ENCODE results near the gene COX7B2.

Gene COX7B2

DNA sequence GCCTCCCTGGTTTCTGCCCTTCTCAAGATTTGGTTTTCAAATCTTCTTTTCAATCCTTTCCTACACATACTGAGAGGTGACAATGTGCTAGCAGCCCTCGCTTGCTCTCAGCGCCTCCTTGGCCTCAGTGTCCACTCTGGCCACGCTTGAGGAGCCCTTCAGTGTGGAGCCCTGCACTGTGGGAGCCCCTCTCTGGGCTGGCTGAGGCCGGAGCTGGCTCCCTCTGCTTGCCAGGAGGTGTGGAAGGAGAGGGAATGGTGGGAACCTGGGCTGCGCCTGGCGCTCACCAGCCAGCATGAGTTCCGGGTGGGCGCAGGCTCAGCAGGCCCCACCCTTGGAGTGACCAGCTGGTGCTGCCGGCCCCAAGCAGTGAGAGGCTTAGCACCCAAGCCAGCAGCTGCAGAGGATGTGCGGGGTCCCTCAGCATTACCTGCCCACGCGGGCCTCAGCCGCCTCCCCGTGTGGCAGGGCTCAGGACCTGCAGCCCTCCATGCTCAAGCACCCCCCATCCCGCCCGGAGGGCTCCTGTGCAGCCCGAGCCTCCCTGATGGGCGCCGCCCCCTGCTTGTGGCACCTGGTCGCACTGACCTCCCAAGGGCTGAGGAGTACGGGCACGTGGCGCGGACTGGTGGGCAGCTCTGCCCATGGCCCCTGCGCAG is 127.5 kb downstream of the COX7B2 start:
- Histone ChIP-seq H4K20me1 (ENCODE audit: insufficient read depth, low read length) (no peaks in the 10 kb centered on the region), H3K4me1 (ENCODE audit: low read length) (peaks cover 10% of the 10 kb centered on the region), H3K4me3 (ENCODE audit: low read length) (no peak overlapping the region), H3K9ac (ENCODE audit: low read length) (no peak overlapping the region), H3K27me3 (ENCODE audit: low read depth, low read length) (no peaks in the 10 kb centered on the region), H3K4me2 (ENCODE audit: low read length) (no peak overlapping the region), H3K79me2 (ENCODE audit: low read length) (no peaks in the 10 kb centered on the region), H3K9me3 (ENCODE audit: insufficient read depth, low read length) (no peaks in the 10 kb centered on the region), H3K36me3 (replicated peaks; ENCODE audit: low read depth, low read length) (no peaks in the 10 kb centered on the region), H2AFZ (ENCODE audit: low read depth, low read length) (no peak overlapping the region), H3K27ac (ENCODE audit: low read length) (no peak overlapping the region)
- TF ChIP-seq, protein P1, sequence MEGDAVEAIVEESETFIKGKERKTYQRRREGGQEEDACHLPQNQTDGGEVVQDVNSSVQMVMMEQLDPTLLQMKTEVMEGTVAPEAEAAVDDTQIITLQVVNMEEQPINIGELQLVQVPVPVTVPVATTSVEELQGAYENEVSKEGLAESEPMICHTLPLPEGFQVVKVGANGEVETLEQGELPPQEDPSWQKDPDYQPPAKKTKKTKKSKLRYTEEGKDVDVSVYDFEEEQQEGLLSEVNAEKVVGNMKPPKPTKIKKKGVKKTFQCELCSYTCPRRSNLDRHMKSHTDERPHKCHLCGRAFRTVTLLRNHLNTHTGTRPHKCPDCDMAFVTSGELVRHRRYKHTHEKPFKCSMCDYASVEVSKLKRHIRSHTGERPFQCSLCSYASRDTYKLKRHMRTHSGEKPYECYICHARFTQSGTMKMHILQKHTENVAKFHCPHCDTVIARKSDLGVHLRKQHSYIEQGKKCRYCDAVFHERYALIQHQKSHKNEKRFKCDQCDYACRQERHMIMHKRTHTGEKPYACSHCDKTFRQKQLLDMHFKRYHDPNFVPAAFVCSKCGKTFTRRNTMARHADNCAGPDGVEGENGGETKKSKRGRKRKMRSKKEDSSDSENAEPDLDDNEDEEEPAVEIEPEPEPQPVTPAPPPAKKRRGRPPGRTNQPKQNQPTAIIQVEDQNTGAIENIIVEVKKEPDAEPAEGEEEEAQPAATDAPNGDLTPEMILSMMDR (IDR thresholded peaks at IDR 0.05; ENCODE audit: low read depth, low read length) = no peak
- TF ChIP-seq EZH2phosphoT487 (IDR thresholded peaks at IDR 0.05; ENCODE audit: low read depth) = no peak

DNA sequence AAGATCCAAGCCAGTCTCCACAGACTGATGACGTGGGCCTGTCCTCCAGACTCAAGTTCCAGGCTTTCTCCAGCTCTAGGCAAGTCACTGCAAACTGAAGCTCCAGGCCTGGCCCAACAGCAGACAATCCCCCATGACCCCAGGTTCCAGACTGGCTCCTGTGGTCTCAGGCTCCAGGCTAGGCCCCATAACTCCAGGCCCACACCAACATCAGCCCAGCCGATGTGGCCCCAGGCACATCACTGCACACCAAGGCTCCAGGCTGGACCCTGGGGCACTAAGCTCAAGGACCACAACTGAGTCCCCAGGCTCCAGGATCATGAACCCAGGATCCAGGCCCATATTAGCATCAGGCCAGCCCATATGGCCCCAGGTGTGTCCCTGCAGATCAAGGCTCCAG is 143.6 kb downstream of the COX7B2 start:
- Histone ChIP-seq H3K79me2 (ENCODE audit: low read length) (no peaks in the 10 kb centered on the region), H3K36me3 (replicated peaks; ENCODE audit: low read depth, low read length) (no peaks in the 10 kb centered on the region), H3K27ac (ENCODE audit: low read length) (no peak overlapping the region), H3K4me2 (ENCODE audit: low read length) (no peak overlapping the region), H2AFZ (ENCODE audit: low read depth, low read length) (no peak overlapping the region), H4K20me1 (ENCODE audit: insufficient read depth, low read length) (no peaks in the 10 kb centered on the region), H3K27me3 (ENCODE audit: low read depth, low read length) (no peaks in the 10 kb centered on the region), H3K4me3 (ENCODE audit: low read length) (no peak overlapping the region), H3K9me3 (ENCODE audit: insufficient read depth, low read length) (no peaks in the 10 kb centered on the region), H3K9ac (ENCODE audit: low read length) (no peak overlapping the region), H3K4me1 (ENCODE audit: low read length) (no peaks in the 10 kb centered on the region)
- TF ChIP-seq, protein P1 (IDR thresholded peaks at IDR 0.05; ENCODE audit: low read depth, low read length) = no peak

DNA sequence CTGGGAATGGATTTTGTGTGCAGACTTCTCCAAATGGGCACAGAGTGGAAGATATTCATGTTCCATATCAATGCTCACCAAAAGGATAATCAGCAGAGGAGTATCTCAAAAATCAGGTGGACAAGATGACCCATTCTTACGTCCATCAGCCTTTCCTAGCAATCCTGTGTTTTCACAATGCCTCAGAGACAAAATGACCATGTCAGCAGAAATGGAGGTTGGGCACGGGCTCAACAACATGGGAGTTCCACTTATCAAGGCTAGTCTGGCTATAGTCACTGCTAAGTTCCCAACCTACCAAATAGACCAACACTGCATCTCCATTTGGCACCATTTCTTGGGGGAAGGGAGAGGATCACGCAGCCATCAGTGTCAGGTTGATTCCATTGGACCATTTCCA is 179.0 kb downstream of the COX7B2 start:
- H2AFZ ChIP-seq (ENCODE audit: low read depth, low read length) = no peak overlapping the region
- no peak for TF ChIP-seq EZH2phosphoT487 (IDR thresholded peaks at IDR 0.05; ENCODE audit: low read depth)
- TF ChIP-seq, protein P1 (IDR thresholded peaks at IDR 0.05; ENCODE audit: low read depth, low read length) = no peak
- no peaks in the 10 kb centered on the region for H3K36me3 ChIP-seq (replicated peaks; ENCODE audit: low read depth, low read length)
- no peaks in the 10 kb centered on the region for H3K27me3 ChIP-seq (ENCODE audit: low read depth, low read length)
- H3K4me3 ChIP-seq (ENCODE audit: low read length) = no peak overlapping the region
- no peak overlapping the region for H3K4me2 ChIP-seq (ENCODE audit: low read length)
- no peaks in the 10 kb centered on the region for H3K79me2 ChIP-seq (ENCODE audit: low read length)
- H3K27ac ChIP-seq (ENCODE audit: low read length) = no peak overlapping the region
- no peaks in the 10 kb centered on the region for H3K9me3 ChIP-seq (ENCODE audit: insufficient read depth, low read length)
- no peaks in the 10 kb centered on the region for H3K4me1 ChIP-seq (ENCODE audit: low read length)
- H3K9ac ChIP-seq (ENCODE audit: low read length) = no peak overlapping the region
- no peaks in the 10 kb centered on the region for H4K20me1 ChIP-seq (ENCODE audit: insufficient read depth, low read length)

DNA sequence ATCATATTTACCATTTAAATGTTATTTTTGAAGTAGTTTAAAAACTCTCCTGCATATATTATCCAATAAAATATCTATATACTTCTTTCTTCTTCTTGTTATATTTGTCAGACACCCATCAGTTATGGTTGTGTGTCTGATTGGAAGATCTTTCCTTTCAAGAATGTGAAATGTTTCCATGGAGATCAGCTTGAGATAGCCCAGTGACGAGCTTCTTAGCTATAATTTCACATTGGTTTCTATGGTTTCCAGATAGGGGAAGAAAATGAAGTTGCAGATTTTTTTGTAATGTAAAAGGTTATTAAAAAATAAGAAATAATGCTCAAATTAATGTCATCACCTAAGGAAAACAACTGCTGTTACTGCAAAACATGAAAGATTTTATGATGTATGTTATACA is 189.0 kb downstream of the COX7B2 start:
- Histone ChIP-seq H4K20me1 (ENCODE audit: insufficient read depth, low read length) (no peaks in the 10 kb centered on the region), H3K4me1 (ENCODE audit: low read length) (no peaks in the 10 kb centered on the region), H3K9ac (ENCODE audit: low read length) (no peak overlapping the region), H3K27me3 (ENCODE audit: low read depth, low read length) (no peaks in the 10 kb centered on the region), H2AFZ (ENCODE audit: low read depth, low read length) (no peak overlapping the region), H3K36me3 (replicated peaks; ENCODE audit: low read depth, low read length) (no peaks in the 10 kb centered on the region), H3K4me2 (ENCODE audit: low read length) (no peak overlapping the region), H3K79me2 (ENCODE audit: low read length) (no peaks in the 10 kb centered on the region), H3K4me3 (ENCODE audit: low read length) (no peak overlapping the region), H3K27ac (ENCODE audit: low read length) (no peak overlapping the region), H3K9me3 (ENCODE audit: insufficient read depth, low read length) (no peaks in the 10 kb centered on the region)
- TF ChIP-seq, protein P1 (IDR thresholded peaks at IDR 0.05; ENCODE audit: low read depth, low read length) = no peak
- TF ChIP-seq EZH2phosphoT487 (IDR thresholded peaks at IDR 0.05; ENCODE audit: low read depth) = no peak

All from OCI-LY3 (cell line).